Measurements from ENCODE around the gene ALDH1A3.

The ALDH1A3 gene

DNA sequence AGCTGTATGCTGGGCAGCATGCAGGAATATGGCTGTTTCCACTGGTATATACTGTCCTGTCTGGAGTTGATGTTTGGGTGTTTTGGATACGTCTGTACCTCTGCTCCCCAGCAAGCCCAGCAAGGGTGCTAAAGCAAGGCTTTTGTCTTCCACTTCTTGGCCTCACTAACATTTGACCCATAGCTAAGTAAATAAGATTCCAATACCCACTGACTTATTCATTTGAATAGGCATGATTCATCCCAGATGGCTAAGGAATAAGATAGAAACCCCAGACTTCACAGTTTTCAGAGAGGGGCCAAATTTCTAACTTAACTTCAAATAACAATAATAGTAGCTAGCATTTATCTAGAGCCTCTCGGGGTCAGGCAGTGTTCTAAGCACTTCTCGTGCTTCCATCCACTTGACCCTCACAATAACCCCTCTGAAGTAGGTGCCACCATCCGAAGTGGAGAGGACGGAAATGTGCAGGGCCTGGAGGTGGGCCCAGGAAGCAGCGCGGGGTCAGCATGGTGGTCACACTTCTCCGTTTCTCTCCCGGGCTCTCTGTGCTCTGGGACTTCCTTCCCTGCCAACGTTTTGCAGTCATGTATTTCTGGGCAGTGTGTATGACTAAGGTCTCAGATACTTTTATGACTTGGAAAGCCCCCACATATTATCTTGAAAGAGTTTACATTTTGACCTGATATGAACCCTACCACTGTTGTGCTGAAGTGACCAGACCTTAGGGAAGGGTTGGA is 78.9 kb downstream of the ALDH1A3 start:
- DNase-seq = no peak

DNA sequence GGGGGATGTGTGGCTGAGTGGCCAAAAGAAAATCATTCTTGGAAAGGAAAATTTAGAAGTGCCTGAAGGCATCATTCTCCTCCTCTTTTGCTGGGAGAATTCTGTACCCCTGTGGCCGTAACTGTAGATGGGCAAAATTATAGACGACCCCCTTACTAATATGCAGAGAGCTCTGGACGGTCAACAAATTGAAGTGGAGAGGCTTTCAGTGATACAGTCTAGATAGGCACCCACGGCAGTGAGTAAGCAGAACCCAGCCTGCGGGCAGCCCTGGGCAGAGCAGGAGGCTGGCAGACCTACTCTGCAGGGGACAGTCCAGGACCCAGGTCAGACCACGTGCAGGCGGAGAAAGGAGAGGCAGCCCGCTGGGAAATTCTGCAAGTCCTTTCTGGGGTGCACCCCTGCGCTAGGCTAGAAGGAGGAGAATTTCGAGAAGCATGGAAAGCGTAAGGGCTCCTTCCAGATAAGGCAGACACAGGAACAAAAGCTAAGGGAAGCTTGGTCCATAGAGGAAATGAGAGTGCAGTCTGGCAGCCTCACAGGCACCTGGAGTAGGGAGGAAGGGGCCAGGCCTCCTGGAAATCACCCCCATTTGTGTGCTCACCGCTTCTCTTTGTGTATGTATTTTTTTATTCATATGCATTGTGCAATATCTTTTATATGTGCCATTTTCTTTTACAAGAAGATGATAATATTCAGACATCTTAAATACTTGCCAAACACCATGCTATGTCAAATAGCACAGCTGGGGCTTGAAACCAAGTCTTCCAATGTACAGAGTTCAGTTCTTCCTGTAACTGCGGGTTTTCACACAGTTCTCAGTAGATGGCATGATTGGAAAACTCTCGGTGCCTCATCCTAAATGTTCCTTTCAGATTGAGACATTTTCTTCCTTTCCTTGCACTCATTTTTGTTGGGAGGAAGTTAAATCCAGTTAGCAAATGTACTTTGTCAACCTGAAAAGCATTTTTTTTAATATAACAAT is 79.7 kb downstream of the ALDH1A3 start:
- no peak for DNase-seq
